ENCODE results near the gene CILP.

The CILP gene

GRCh38 chr15:65213241-65213640, 2.0 kb upstream of the CILP start:
- DNase-seq (ENCODE audit: low read depth): no peak
- no peak overlapping the region for H3K4me3 ChIP-seq (ENCODE audit: low read depth, low read length)
- TF ChIP-seq, protein P1, sequence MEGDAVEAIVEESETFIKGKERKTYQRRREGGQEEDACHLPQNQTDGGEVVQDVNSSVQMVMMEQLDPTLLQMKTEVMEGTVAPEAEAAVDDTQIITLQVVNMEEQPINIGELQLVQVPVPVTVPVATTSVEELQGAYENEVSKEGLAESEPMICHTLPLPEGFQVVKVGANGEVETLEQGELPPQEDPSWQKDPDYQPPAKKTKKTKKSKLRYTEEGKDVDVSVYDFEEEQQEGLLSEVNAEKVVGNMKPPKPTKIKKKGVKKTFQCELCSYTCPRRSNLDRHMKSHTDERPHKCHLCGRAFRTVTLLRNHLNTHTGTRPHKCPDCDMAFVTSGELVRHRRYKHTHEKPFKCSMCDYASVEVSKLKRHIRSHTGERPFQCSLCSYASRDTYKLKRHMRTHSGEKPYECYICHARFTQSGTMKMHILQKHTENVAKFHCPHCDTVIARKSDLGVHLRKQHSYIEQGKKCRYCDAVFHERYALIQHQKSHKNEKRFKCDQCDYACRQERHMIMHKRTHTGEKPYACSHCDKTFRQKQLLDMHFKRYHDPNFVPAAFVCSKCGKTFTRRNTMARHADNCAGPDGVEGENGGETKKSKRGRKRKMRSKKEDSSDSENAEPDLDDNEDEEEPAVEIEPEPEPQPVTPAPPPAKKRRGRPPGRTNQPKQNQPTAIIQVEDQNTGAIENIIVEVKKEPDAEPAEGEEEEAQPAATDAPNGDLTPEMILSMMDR (conservative IDR thresholded peaks at IDR 0.05; ENCODE audit: low read depth, low read length): no peak

- no peak for DNase-seq (ENCODE audit: low read depth)
- no peak overlapping the region for H3K4me3 ChIP-seq (ENCODE audit: low read depth, low read length)
- TF ChIP-seq, protein P1 (conservative IDR thresholded peaks at IDR 0.05; ENCODE audit: low read depth, low read length): peak; percentile 49
Observed at GRCh38 chr15:65212097-65212496, 824 bp upstream of the CILP start.

- DNase-seq (ENCODE audit: low read depth): peak; percentile 84
- no peak overlapping the region for H3K4me3 ChIP-seq (ENCODE audit: low read depth, low read length)
- TF ChIP-seq, protein P1 (conservative IDR thresholded peaks at IDR 0.05; ENCODE audit: low read depth, low read length): no peak
Observed at GRCh38 chr15:65211482-65211982, 259 bp upstream of the CILP start.

DNA sequence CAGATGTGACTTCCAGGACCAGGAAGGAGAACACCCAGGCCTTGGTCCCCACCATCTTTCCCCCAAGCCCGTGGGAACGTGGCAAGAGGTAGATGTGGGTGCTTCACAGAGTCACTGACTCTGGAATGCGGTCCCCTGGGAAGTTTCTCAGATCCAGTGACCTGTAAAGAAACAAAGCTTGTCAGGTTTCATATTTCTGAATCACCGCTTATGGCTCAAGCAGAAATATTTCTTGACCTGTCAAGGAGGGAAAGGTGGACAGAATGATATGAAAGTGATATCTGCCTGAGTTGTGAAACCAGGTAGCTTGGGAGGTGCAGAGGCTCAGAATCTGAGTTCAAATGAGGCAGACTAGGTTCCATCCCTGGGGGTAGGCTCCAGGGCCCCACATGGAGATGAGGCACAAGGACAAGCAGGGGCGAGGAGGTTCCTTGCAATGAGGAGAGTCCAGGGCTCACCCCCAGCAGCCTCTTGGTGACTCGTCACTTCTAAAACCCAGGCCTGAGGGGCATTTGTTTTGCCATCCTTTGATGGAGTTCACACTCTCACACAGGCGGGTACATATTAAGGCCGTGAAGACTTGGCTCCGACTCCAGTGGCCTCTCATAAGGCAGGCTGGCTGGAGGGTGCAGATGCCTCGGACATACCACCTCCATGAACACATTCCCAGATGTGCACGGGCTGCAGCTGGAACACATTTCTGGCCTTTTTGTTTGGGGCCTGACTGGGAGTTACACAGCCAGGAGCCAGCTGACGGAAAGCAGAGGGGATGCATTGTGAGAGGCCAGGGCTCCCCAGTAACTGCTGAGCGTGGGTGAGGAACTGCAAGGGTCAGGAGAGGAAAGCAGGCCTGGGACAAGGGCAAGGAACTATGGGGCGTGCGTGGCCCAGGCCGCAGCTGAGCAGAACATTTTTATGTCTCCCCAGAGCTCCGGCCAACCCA, 1.3 kb downstream of the CILP start:
- H3K4me3 ChIP-seq (ENCODE audit: low read depth, low read length): no peak overlapping the region
- DNase-seq (ENCODE audit: low read depth): no peak
- TF ChIP-seq, protein P1 (conservative IDR thresholded peaks at IDR 0.05; ENCODE audit: low read depth, low read length): no peak

- no peak for DNase-seq (ENCODE audit: low read depth)
- no peak overlapping the region for H3K4me3 ChIP-seq (ENCODE audit: low read depth, low read length)
- TF ChIP-seq, protein P1 (conservative IDR thresholded peaks at IDR 0.05; ENCODE audit: low read depth, low read length): no peak
Observed at GRCh38 chr15:65208647-65209046, 2.6 kb downstream of the CILP start.

DNA sequence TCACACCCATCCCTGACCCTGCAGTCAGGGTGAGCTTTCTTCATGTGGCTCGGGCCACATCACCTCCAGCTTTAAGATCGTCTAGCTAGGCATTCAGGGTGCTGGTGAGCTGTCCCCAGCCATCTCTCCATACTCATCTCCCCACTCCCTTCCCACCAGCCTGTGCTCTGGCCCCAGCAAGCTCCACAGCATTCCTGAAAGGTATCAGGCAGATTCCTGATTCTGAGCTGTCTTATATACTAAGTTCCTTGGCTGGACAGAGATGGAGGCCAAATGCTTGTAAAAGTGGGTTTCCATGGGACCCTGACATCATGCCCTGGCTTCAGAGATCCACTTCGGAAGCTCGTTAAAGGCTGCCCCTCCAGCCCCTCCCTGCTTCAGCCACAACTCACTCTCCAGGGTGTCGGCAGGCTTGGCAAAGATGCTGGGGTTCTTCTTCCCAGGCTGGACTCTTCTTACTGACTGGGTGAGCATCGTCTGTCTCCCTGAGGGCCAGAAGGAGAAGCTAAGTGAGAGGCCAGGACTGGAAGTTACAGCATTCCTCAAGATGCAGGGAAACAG, 3.9 kb downstream of the CILP start:
- TF ChIP-seq, protein P1 (conservative IDR thresholded peaks at IDR 0.05; ENCODE audit: low read depth, low read length): no peak
- DNase-seq (ENCODE audit: low read depth): no peak
- no peak overlapping the region for H3K4me3 ChIP-seq (ENCODE audit: low read depth, low read length)

Data from choroid plexus epithelial cell (primary cell).